GM18867 (cell line): ENCODE data around the gene ALOX15B.

Experiments used
- ATAC-seq: cut with Tn5 transposase; IDR thresholded peaks from one replicate; pipeline ENCODE4 v1.9.1; 2021; ENCODE audit warnings: mild to moderate bottlenecking, moderate library complexity; ENCODE audit not compliant: unreplicated experiment

ALOX15B gene

DNA sequence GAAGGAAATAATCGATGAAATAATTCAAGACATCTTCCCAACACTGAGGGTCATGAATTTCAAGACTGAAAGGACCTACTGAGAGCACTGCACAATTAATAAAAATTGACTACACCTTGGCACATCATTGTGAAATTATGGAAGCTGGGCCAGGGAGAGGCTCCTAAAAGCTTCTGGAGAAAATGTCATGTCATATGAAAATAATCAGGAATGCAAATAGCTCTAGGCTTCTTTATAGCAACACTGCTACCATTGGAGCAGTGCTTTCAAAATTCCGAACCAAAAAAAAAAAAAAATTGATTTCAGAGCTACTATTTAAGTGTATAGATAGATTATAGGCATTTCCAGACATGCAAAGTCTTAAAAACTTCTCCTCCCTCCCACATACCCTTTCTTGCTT is 6.4 kb upstream of the ALOX15B start:
- ATAC-seq: no peak

GRCh38 chr17:8039611-8040168 is 831 bp downstream of the ALOX15B start:
- ATAC-seq: no peak

GRCh38 chr17:8041249-8041928 is 2.5 kb downstream of the ALOX15B start:
- ATAC-seq: no peak

GRCh38 chr17:8041979-8042378 is 3.1 kb downstream of the ALOX15B start:
- ATAC-seq: no peak

GRCh38 chr17:8044819-8045810 is 6.3 kb downstream of the ALOX15B start:
- ATAC-seq: no peak

DNA sequence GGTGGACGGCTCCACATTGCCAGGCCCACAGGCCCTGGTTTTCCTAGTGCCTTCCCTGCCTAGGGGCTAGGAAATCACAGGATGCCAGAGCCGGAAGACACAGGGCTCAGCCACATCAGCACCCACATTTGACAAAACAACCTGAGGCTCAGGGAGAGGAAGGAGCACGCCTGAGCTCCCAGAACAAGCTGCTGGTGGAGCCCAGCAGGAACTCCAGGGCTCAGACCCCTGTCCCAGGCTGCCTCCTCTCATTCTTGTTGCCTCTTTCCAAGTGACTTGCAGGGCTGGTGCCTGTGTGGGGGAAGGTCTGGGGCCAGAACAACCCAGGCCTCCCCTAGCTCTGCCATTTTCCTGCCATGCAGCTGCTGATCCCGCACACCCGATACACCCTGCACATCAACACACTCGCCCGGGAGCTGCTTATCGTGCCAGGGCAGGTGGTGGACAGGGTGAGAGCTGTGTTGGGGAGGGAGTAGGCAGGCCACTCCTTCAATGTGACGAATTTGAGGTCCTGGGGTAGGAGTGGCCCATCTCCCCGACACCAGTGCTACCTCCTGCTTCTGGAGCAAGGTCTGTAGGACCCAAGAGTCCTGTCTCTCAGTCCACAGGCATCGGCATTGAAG is 7.6 kb downstream of the ALOX15B start:
- no peak for ATAC-seq

- ATAC-seq: no peak
These were observed 8.3 kb downstream of the ALOX15B start for GRCh38 chr17:8046929-8047768.

DNA sequence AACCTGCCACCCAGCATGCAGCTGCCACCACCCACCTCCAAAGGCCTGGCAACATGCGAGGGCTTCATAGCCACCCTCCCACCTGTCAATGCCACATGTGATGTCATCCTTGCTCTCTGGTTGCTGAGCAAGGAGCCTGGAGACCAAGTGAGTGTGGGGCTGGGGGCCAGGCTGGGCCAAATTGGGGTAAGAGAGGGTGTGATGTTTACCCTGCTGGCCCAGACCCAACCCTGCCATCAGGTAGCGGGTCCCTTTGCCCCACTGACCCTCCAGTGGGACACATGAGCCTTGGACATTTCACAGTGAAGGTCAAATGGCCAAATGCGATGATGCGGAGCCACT is 8.9 kb downstream of the ALOX15B start:
- ATAC-seq: no peak

DNA sequence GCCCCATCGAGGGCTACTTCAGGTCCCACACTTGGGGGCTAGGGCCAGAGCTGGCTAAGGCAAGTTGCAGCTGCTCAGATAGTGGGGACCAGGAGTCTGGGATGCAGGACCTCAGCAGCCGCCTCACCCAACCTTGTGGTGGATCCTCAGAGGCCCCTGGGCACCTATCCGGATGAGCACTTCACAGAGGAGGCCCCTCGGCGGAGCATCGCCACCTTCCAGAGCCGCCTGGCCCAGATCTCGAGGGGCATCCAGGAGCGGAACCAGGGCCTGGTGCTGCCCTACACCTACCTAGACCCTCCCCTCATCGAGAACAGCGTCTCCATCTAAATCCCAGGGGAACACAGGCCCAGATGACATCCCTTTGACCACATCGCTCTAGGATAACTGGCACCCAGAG is 9.4 kb downstream of the ALOX15B start:
- ATAC-seq: no peak

DNA sequence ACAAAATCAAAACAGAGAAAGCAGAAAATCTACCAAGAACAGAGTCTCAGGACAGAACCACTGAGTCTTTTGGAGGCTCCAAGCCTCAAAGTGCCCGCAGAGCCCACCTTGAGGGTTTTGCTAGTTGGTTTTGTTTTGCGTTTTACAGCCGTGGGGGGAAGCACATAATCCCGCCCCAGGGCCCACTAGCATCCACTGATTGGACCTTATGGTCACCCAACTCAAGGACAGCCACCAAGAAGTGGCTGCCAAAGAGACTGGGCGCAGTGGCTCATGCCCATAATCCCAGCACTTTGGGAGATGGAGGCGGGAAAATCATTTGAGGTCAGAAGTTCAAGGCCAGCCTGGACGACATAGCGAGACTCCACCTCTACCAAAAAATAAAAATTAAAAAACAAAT is 9.9 kb downstream of the ALOX15B start:
- ATAC-seq: no peak

GRCh38 chr17:8051831-8052230 is 13.0 kb downstream of the ALOX15B start:
- ATAC-seq: no peak

- ATAC-seq: no peak
These were observed 13.7 kb downstream of the ALOX15B start for GRCh38 chr17:8052256-8053252.

DNA sequence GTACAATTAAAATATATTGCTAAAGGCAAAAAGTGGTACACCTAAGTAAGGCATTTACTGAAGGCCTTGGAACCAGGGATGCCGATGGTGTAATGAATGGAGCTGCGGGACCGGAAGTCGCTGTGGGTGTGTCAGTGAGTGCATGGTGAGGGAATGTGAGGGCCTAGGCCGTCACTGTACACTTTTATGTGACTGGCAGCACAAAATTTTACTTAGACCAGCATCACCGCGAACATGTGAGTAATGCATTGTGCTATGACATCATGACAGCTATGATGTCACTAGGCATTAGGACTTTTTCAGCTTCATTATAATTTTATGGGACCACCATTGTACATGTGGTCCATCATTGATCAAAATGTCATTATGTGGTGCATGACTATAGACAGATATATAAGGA is 14.7 kb downstream of the ALOX15B start:
- ATAC-seq: no peak

DNA sequence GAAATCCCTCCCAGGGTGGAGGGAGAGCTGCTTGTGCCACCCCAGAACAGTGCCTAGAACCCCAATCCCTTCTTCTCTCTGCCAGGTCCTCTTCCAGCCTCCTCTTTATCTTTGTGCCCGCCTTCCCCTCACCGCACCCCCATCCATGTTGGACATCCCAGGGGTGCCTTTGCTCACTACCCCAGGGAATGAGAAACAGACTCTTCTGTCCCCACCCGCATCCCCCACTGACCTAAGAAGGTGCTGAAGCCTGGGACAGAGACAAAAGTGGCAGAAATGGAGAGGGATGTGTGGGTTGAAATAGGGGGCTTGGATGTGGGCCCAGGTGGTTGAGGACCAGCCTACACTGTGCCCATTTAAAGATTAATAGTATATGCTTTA is 17.0 kb downstream of the ALOX15B start:
- no peak for ATAC-seq

DNA sequence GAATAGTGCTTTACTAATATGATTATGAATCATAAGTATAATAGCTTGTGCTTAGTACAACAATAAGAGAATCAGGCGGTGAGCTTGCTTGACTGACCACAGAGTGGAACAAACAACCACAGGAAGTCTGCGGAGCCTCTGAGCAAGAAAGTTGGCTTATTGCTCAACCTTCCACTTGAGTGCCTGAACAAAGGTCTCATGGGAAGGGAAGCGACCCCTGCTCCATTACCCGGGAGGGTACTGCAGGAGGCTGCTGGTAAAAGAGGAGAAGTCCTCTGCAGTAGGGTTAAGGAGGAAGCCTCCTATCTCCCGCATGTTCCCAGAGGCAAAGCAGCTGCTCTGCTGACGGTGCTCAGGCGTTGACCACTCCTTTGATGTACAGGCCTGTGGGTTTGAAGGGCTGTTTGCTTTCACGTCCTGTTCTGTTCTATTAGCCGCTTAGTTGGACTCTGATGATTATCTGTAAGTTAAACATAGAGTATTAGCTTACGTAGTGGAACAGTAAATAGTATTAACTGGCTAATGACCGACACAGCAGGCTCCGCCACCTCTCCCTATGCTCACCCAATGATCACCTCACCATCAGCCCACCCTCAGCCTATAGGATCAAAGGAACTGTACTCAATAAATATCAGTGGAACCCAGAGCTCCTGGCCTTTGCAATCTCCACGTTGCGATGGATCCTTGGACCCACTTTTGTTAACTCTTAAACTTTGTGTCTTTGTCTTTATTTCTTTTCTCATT is 17.5 kb downstream of the ALOX15B start:
- ATAC-seq: no peak

GRCh38 chr17:8056976-8057625 is 18.2 kb downstream of the ALOX15B start:
- no peak for ATAC-seq

GRCh38 chr17:8057691-8058114 is 18.8 kb downstream of the ALOX15B start:
- ATAC-seq: peak; percentile 49

- no peak for ATAC-seq
These were observed 20.3 kb downstream of the ALOX15B start for GRCh38 chr17:8059131-8059530.
